ENCODE results near the gene RNF123.

- TF ChIP-seq RBBP5 (conservative IDR thresholded peaks at IDR 0.05) (no peak), IRF5 (IDR thresholded peaks at IDR 0.05; ENCODE audit: borderline replicate concordance) (no peak), ZNF384 (IDR thresholded peaks at IDR 0.05; ENCODE audit: borderline replicate concordance, low read depth, low read length) (no peak), ATF2 (IDR thresholded peaks at IDR 0.05; ENCODE audit: low read length) (no peak)
These were observed 31.7 kb downstream of the RNF123 start for GRCh38 chr3:49720855-49721595.
